ENCODE results near the gene ANKRD11. TPM values are rescaled to one million over a fixed set of nuclear protein-coding genes. Genes with fewer than 3 reads are reported as not detected.

ANKRD11 gene
- polyA plus RNA-seq, 3 donors, result 3.2 to 62.4 (median 5.4) TPM

DNA sequence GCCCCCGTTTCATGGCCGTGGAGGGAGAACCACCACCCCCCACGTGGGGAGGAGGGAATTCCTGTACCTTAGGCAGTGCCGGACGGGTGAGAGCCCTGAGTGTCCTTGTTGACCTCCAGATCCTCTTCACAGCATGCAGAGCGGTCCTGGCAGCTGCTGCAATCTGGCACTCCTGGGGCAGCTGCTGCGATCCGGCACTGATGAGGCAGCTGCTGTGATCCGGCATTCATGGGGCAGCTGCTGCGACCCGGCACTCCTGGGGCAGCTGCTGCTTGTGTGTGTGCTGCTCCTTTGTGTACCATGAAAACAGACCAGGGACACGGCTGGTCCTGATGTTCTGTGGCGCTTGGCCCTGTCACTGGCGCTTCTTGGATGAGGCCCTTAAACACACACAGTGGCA, 260.1 kb downstream of the ANKRD11 start:
- Histone ChIP-seq H4K20me1 (ENCODE audit: insufficient read depth, low read length) (no peaks in the 10 kb centered on the region), H3K4me3 (replicated peaks in 1 of 3; ENCODE audit: low read depth in 2 of 3, low read length in 3 of 3) (no peak overlapping the region), H3K79me2 (ENCODE audit: insufficient read depth, low read length) (peaks cover 3% of the 10 kb centered on the region), H3K9me3 (replicated peaks in 1 of 2; ENCODE audit: control insufficient read depth in 1 of 2, insufficient read depth in 1 of 2, low read length in 2 of 2) (peaks cover 34 to 39% of the 10 kb centered on the region in 2 donors), H3K36me3 (replicated peaks in 1 of 2; ENCODE audit: control insufficient read depth in 1 of 2, insufficient read depth in 2 of 2, low read length in 2 of 2) (peaks cover 38 to 76% of the 10 kb centered on the region in 2 donors), H3K27ac (ENCODE audit: low read depth in 1 of 2, low read length in 2 of 2) (no peak overlapping the region), H2AFZ (ENCODE audit: insufficient read depth, low read depth, low read length, poor library complexity, severe bottlenecking) (no peak overlapping the region), H3K4me1 (ENCODE audit: control insufficient read depth in 1 of 2, insufficient read depth in 2 of 2, low read length in 2 of 2) (peaks cover 10 to 16% of the 10 kb centered on the region in 2 donors), H3K27me3 (ENCODE audit: control insufficient read depth in 2 of 2, insufficient read depth in 2 of 2, low read length in 2 of 2) (no peaks in the 10 kb centered on the region), H3K9ac (ENCODE audit: insufficient read depth, low read length, poor library complexity, severe bottlenecking) (no peak overlapping the region), H3K4me2 (replicated peaks; ENCODE audit: extremely low read depth, low read length, poor library complexity, severe bottlenecking) (no peak overlapping the region)
- H3K36me3 Mint-ChIP-seq, result peaks cover 71 to 78% of the 10 kb centered on the region in 2 donors
- DNase-seq, result no peak
- intact Hi-C loops (cut with micrococcal nuclease), result no loop called here
- H3K27ac Mint-ChIP-seq, result no peak overlapping the region
- H3K4me3 Mint-ChIP-seq, result no peak overlapping the region
- peaks cover 17 to 41% (median 31%) of the 10 kb centered on the region in 7 donors for H3K9me3 Mint-ChIP-seq
- TF ChIP-seq, protein P1, sequence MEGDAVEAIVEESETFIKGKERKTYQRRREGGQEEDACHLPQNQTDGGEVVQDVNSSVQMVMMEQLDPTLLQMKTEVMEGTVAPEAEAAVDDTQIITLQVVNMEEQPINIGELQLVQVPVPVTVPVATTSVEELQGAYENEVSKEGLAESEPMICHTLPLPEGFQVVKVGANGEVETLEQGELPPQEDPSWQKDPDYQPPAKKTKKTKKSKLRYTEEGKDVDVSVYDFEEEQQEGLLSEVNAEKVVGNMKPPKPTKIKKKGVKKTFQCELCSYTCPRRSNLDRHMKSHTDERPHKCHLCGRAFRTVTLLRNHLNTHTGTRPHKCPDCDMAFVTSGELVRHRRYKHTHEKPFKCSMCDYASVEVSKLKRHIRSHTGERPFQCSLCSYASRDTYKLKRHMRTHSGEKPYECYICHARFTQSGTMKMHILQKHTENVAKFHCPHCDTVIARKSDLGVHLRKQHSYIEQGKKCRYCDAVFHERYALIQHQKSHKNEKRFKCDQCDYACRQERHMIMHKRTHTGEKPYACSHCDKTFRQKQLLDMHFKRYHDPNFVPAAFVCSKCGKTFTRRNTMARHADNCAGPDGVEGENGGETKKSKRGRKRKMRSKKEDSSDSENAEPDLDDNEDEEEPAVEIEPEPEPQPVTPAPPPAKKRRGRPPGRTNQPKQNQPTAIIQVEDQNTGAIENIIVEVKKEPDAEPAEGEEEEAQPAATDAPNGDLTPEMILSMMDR (IDR thresholded peaks at IDR 0.05), result no peak
- peaks cover 13% of the 10 kb centered on the region for H3K4me1 Mint-ChIP-seq
- H3K27me3 Mint-ChIP-seq (ENCODE audit: low read depth in 3 of 3), result no peaks in the 10 kb centered on the region
- 96% methylated on average over 14 of the region's 14 CpGs for WGBS (ENCODE audit: insufficient coverage)

DNA sequence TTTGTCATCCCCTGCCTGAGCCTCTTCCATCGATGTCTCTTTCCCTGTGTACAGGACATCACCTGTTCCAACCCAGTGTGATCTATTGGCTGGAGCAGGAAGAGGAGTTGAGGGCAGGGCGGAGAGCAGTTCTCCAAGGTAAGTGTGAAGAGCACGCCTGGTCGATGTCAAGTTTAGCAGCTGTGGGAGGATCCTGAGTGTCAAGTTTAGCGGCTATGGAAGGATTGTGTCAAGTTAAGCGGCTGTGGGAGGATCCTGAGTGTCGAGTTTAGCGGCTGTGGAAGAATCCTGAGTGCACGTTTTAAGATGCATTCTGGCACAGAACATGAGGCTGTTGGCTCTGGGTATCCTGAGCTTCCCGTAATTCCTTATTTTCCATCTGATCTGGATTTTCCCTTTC, 265.7 kb downstream of the ANKRD11 start:
- WGBS (ENCODE audit: insufficient coverage), result 97% methylated on average over 5 of the region's 10 CpGs
- no peaks in the 10 kb centered on the region for H3K27me3 Mint-ChIP-seq (ENCODE audit: low read depth in 3 of 3)
- Histone ChIP-seq H3K9me3 (replicated peaks in 1 of 2; ENCODE audit: control insufficient read depth in 1 of 2, insufficient read depth in 1 of 2, low read length in 2 of 2) (peaks cover 26 to 34% of the 10 kb centered on the region in 2 donors), H3K36me3 (replicated peaks in 1 of 2; ENCODE audit: control insufficient read depth in 1 of 2, insufficient read depth in 2 of 2, low read length in 2 of 2) (peaks cover 66 to 91% of the 10 kb centered on the region in 2 donors), H3K4me2 (replicated peaks; ENCODE audit: extremely low read depth, low read length, poor library complexity, severe bottlenecking) (no peak overlapping the region), H3K4me1 (ENCODE audit: control insufficient read depth in 1 of 2, insufficient read depth in 2 of 2, low read length in 2 of 2) (no peaks in the 10 kb centered on the region), H3K27me3 (ENCODE audit: control insufficient read depth in 2 of 2, insufficient read depth in 2 of 2, low read length in 2 of 2) (no peaks in the 10 kb centered on the region), H3K9ac (ENCODE audit: insufficient read depth, low read length, poor library complexity, severe bottlenecking) (no peak overlapping the region), H2AFZ (ENCODE audit: insufficient read depth, low read depth, low read length, poor library complexity, severe bottlenecking) (no peak overlapping the region), H4K20me1 (ENCODE audit: insufficient read depth, low read length) (peaks cover 9% of the 10 kb centered on the region), H3K4me3 (replicated peaks in 1 of 3; ENCODE audit: low read depth in 2 of 3, low read length in 3 of 3) (no peak overlapping the region), H3K79me2 (ENCODE audit: insufficient read depth, low read length) (no peaks in the 10 kb centered on the region), H3K27ac (ENCODE audit: low read depth in 1 of 2, low read length in 2 of 2) (no peak overlapping the region)
- intact Hi-C loops (cut with micrococcal nuclease), result no loop called here
- H3K4me1 Mint-ChIP-seq, result peaks cover 1% of the 10 kb centered on the region
- no peak for DNase-seq
- no peak overlapping the region for H3K4me3 Mint-ChIP-seq
- no peak overlapping the region for H3K27ac Mint-ChIP-seq
- peaks cover 78 to 89% of the 10 kb centered on the region in 2 donors for H3K36me3 Mint-ChIP-seq
- H3K9me3 Mint-ChIP-seq, result peaks cover 11 to 29% (median 18%) of the 10 kb centered on the region in 7 donors
- TF ChIP-seq, protein P1 (IDR thresholded peaks at IDR 0.05), result no peak

All from CD14-positive monocyte (primary cell).